ENCODE data around the gene BCL2L2.

DNA sequence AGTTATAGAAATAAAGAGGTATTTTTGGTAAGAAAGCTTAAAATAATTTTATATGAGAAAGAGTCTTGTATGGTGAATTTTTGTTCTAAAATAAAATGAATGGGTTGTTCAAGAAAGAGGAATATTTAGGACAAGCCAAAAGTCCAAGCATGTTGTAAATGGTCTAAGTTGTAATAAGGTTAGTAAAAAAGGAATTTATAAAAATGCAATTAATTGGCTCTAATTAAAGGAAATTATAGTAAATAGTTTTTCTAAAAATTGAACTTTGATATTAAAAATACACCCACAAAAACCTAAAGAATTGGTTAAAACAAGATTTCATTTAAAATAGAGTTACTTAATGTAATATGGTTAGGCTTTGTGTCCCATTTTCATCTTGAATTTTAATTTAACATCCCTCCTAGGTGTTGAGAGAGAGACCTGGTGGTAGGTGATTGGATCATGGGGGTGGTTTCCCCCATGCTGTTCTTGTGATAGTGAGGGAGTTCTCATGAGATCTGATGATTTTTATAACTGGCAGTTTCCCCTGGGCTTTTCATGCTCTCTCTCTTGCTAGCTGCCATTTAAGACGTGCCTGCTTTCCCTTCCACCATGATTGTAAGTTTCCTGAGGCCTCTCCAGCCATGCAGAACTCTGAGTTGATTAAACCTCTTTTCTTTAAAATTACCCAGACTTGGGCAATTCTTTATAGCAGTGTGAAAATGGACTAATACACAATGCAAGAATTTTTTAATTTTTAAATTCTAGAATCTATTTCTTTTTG lies 33.1 kb downstream of the BCL2L2 start:
- TF ChIP-seq, protein P1, sequence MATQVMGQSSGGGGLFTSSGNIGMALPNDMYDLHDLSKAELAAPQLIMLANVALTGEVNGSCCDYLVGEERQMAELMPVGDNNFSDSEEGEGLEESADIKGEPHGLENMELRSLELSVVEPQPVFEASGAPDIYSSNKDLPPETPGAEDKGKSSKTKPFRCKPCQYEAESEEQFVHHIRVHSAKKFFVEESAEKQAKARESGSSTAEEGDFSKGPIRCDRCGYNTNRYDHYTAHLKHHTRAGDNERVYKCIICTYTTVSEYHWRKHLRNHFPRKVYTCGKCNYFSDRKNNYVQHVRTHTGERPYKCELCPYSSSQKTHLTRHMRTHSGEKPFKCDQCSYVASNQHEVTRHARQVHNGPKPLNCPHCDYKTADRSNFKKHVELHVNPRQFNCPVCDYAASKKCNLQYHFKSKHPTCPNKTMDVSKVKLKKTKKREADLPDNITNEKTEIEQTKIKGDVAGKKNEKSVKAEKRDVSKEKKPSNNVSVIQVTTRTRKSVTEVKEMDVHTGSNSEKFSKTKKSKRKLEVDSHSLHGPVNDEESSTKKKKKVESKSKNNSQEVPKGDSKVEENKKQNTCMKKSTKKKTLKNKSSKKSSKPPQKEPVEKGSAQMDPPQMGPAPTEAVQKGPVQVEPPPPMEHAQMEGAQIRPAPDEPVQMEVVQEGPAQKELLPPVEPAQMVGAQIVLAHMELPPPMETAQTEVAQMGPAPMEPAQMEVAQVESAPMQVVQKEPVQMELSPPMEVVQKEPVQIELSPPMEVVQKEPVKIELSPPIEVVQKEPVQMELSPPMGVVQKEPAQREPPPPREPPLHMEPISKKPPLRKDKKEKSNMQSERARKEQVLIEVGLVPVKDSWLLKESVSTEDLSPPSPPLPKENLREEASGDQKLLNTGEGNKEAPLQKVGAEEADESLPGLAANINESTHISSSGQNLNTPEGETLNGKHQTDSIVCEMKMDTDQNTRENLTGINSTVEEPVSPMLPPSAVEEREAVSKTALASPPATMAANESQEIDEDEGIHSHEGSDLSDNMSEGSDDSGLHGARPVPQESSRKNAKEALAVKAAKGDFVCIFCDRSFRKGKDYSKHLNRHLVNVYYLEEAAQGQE (tag by site-specific recombination; IDR thresholded peaks at IDR 0.05): no peak
- TF ChIP-seq ZSCAN16 (tag by site-specific recombination; IDR thresholded peaks at IDR 0.05): no peak
- TF ChIP-seq, protein P2, sequence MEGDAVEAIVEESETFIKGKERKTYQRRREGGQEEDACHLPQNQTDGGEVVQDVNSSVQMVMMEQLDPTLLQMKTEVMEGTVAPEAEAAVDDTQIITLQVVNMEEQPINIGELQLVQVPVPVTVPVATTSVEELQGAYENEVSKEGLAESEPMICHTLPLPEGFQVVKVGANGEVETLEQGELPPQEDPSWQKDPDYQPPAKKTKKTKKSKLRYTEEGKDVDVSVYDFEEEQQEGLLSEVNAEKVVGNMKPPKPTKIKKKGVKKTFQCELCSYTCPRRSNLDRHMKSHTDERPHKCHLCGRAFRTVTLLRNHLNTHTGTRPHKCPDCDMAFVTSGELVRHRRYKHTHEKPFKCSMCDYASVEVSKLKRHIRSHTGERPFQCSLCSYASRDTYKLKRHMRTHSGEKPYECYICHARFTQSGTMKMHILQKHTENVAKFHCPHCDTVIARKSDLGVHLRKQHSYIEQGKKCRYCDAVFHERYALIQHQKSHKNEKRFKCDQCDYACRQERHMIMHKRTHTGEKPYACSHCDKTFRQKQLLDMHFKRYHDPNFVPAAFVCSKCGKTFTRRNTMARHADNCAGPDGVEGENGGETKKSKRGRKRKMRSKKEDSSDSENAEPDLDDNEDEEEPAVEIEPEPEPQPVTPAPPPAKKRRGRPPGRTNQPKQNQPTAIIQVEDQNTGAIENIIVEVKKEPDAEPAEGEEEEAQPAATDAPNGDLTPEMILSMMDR (tag by site-specific recombination; IDR thresholded peaks at IDR 0.05): no peak
- TF ChIP-seq, protein P3, sequence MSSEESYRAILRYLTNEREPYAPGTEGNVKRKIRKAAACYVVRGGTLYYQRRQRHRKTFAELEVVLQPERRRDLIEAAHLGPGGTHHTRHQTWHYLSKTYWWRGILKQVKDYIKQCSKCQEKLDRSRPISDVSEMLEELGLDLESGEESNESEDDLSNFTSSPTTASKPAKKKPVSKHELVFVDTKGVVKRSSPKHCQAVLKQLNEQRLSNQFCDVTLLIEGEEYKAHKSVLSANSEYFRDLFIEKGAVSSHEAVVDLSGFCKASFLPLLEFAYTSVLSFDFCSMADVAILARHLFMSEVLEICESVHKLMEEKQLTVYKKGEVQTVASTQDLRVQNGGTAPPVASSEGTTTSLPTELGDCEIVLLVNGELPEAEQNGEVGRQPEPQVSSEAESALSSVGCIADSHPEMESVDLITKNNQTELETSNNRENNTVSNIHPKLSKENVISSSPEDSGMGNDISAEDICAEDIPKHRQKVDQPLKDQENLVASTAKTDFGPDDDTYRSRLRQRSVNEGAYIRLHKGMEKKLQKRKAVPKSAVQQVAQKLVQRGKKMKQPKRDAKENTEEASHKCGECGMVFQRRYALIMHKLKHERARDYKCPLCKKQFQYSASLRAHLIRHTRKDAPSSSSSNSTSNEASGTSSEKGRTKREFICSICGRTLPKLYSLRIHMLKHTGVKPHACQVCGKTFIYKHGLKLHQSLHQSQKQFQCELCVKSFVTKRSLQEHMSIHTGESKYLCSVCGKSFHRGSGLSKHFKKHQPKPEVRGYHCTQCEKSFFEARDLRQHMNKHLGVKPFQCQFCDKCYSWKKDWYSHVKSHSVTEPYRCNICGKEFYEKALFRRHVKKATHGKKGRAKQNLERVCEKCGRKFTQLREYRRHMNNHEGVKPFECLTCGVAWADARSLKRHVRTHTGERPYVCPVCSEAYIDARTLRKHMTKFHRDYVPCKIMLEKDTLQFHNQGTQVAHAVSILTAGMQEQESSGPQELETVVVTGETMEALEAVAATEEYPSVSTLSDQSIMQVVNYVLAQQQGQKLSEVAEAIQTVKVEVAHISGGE (tag by site-specific recombination; conservative IDR thresholded peaks at IDR 0.05; ENCODE audit: low read depth): no peak
- TF ChIP-seq ZFP37 (tag by site-specific recombination; IDR thresholded peaks at IDR 0.05): no peak
- TF ChIP-seq ZNF707 (tag by site-specific recombination; IDR thresholded peaks at IDR 0.05): no peak
- TF ChIP-seq OVOL3 (tag by site-specific recombination; IDR thresholded peaks at IDR 0.05): no peak
- no peak for TF ChIP-seq KLF16 (tag by site-specific recombination; IDR thresholded peaks at IDR 0.05)

Measured in HEK293 (cell line).